Endothelial cell of umbilical vein (primary cell): ENCODE results near the gene LSMEM2. TPM values are rescaled to one million over a fixed set of nuclear protein-coding genes. Genes with fewer than 3 reads are reported as not detected.

Experiments
- BruUV-seq: library from RNA; stranded (reverse); fragments of 400-500 nt; replicated peaks from 2 replicates; lab custom pipeline; 2021; lab: Mats Ljungman, UMichigan
- CTCF ChIA-PET: fragments of 300-600, 350-600 bp; sonication (Branson Sonifier 250); formaldehyde crosslinking; loops from one replicate; lab custom pipeline; 2021; ENCODE audit warnings: antibody characterized with exemption, inconsistent platforms; lab: Charles Lee
- POLR2A ChIA-PET: fragments of 300-600, 350-600 bp; sonication (Branson Sonifier 250); formaldehyde crosslinking; loops from one replicate; lab custom pipeline; 2021; ENCODE audit warnings: antibody characterized with exemption, inconsistent platforms; lab: Charles Lee
- DNase-seq: peaks from one replicate; pipeline ENCODE4 v3.0.0-alpha.2; 2011; ENCODE audit warnings: low read depth, low spot score
- FAIRE-seq: peaks from 2 replicates; lab custom pipeline; 2011; peaks lifted over from hg19 to GRCh38; lab: Jason Lieb, UNC
- H2AFZ ChIP-seq: 2 replicates; pipeline ENCODE4 v1.6.0; 2012; ENCODE audit warnings: low read depth, low read length, control low read depth, inconsistent platforms
- H3K27ac ChIP-seq: 2 replicates; pipeline ENCODE4 v1.5.1; 2011; ENCODE audit warnings: low read depth, mild to moderate bottlenecking, control low read depth, low read length, moderate library complexity; ENCODE audit not compliant: insufficient read depth
- H3K27me3 ChIP-seq, 2 experiments: 2 replicates each; pipeline versions ENCODE4 v1.6.0 to v1.6.1; 2011; ENCODE audit warnings: low read length in 2 of 2, mixed read lengths in 1 of 2; ENCODE audit not compliant: control insufficient read depth in 2 of 2, insufficient read depth in 2 of 2
- H3K36me3 ChIP-seq, 2 experiments: 2 replicates in 1 of 2; 3 replicates in 1 of 2; pipeline ENCODE4 v1.5.1; 2011; ENCODE audit warnings: low read length in 2 of 2, mild to moderate bottlenecking in 1 of 2, moderate library complexity in 1 of 2; ENCODE audit not compliant: control insufficient read depth in 2 of 2, insufficient read depth in 2 of 2; ENCODE audit errors: extremely low read depth in 1 of 2
- H3K4me1 ChIP-seq: 3 replicates; pipeline ENCODE4 v1.5.1; 2011; ENCODE audit warnings: mild to moderate bottlenecking, low read length; ENCODE audit not compliant: control insufficient read depth, insufficient read depth; ENCODE audit errors: extremely low read depth
- H3K4me2 ChIP-seq: 2 replicates; pipeline ENCODE4 v1.6.1; 2011; ENCODE audit warnings: low read length, control low read depth, mixed read lengths; ENCODE audit not compliant: insufficient read depth
- H3K4me3 ChIP-seq, 3 experiments: fragments of 200-600 bp in 1 of 3; sonication (generic), shearing (Covaris generic) in 1 of 3; replicated peaks in 1 of 3; 2 replicates each; pipeline ENCODE4 v1.5.1; 2011 to 2016; ENCODE audit warnings: control low read depth in 3 of 3, low read length in 3 of 3, mild to moderate bottlenecking in 2 of 3, inconsistent platforms in 1 of 3, low read depth in 1 of 3, moderate library complexity in 1 of 3; ENCODE audit not compliant: insufficient read depth in 1 of 3
- H3K79me2 ChIP-seq: 2 replicates; pipeline ENCODE4 v1.6.0; 2012; ENCODE audit warnings: low read length, inconsistent platforms; ENCODE audit not compliant: control insufficient read depth, insufficient read depth
- H3K9ac ChIP-seq: replicated peaks from 2 replicates; pipeline ENCODE3; 2011; ENCODE audit warnings: low read length, control low read depth; ENCODE audit not compliant: insufficient read depth; ENCODE audit errors: extremely low read depth
- H3K9me1 ChIP-seq: replicated peaks from 3 replicates; pipeline ENCODE4 v1.6.0; 2011; ENCODE audit warnings: mild to moderate bottlenecking, low read length; ENCODE audit not compliant: control insufficient read depth, insufficient read depth; ENCODE audit errors: extremely low read depth
- H3K9me3 ChIP-seq: replicated peaks from 2 replicates; pipeline ENCODE4 v1.5.1; 2012; ENCODE audit warnings: low read length, inconsistent platforms; ENCODE audit not compliant: control insufficient read depth, insufficient read depth
- H4K20me1 ChIP-seq: replicated peaks from 2 replicates; pipeline ENCODE3; 2011; ENCODE audit warnings: mild to moderate bottlenecking, low read length; ENCODE audit not compliant: control insufficient read depth, insufficient read depth; ENCODE audit errors: extremely low read depth
- EZH2 ChIP-seq: IDR thresholded peaks from 2 replicates; pipeline ENCODE4 v1.6.1; 2012; ENCODE audit warnings: borderline replicate concordance, low read depth, mild to moderate bottlenecking, moderate library complexity, low read length, inconsistent platforms; ENCODE audit not compliant: severe bottlenecking
- FOS ChIP-seq: IDR thresholded peaks from 2 replicates; pipeline ENCODE4 v1.6.1; 2011; ENCODE audit warnings: mild to moderate bottlenecking, low read length, moderate library complexity, borderline replicate concordance; ENCODE audit not compliant: insufficient read depth
- GATA2 ChIP-seq: IDR thresholded peaks from 2 replicates; pipeline ENCODE4 v1.7.0; 2011; ENCODE audit warnings: low read depth, mild to moderate bottlenecking, moderate library complexity, mixed read lengths, low read length; ENCODE audit not compliant: insufficient read length, insufficient read depth
- JUN ChIP-seq: IDR thresholded peaks from 2 replicates; pipeline ENCODE4 v1.6.1; 2011; ENCODE audit warnings: borderline replicate concordance, low read depth; ENCODE audit not compliant: insufficient read length, insufficient read depth
- MYC ChIP-seq: IDR thresholded peaks from one replicate; pipeline ENCODE4 v1.6.1; 2011; ENCODE audit warnings: mild to moderate bottlenecking, low read depth, low read length
- POLR2A ChIP-seq: IDR thresholded peaks from 2 replicates; pipeline ENCODE4 v1.6.1; 2012; ENCODE audit warnings: low read depth, mild to moderate bottlenecking, control low read depth, low read length
- POLR2AphosphoS5 ChIP-seq: IDR thresholded peaks from 2 replicates; pipeline ENCODE4 v1.6.1; 2012; ENCODE audit warnings: low read depth, mild to moderate bottlenecking, control low read depth, low read length, moderate library complexity; ENCODE audit not compliant: insufficient read depth
- dilution Hi-C: fragments of 300-500 bp; cut with MboI; formaldehyde crosslinking; loops from one replicate; pipeline ENCODE4 v1.15.0; 2019; ENCODE audit warnings: low sequenced_read_pairs; ENCODE audit not compliant: extremely low pct_ligation_motif_present
- intact Hi-C: fragments of 100-400 bp; cut with micrococcal nuclease; formaldehyde crosslinking; loops from one replicate; pipeline ENCODE4 v1.10.0; 2022
- polyA plus RNA-seq, 4 experiments: library from polyadenylated mRNA; depleted of rRNA in 3 of 4; stranded (reverse) in 3 of 4; unstranded in 1 of 4; fragments of >200 nt; gene quantifications; 2 replicates each; pipeline versions ENCODE4 v1.2.1 to v1.2.3, GENCODE V29; 2011 to 2012; ENCODE audit warnings: missing spikeins in 1 of 4
- total RNA-seq: library from RNA; stranded (reverse); gene quantifications from 2 replicates; pipeline ENCODE4 v1.2.3, GENCODE V29; 2021
- TF ChIP-seq, protein P1 (sequence below): IDR thresholded peaks from 2 replicates; pipeline ENCODE4 v1.6.1; 2011; ENCODE audit not compliant: insufficient read depth, insufficient read length
- TF ChIP-seq, protein P2 (sequence below), 2 donors: IDR thresholded peaks; 1 replicate in 1 of 2; 2 replicates in 1 of 2; pipeline ENCODE4 v1.5.1; 2011; ENCODE audit warnings: low read length in 2 of 2, mild to moderate bottlenecking in 2 of 2, moderate library complexity in 2 of 2, control low read depth in 1 of 2, inconsistent platforms in 1 of 2, low read depth in 1 of 2; ENCODE audit not compliant: insufficient read depth in 1 of 2; ENCODE audit errors: extremely low read depth in 1 of 2

The LSMEM2 gene
- total and polyA plus RNA-seq, 2 donors (not counting 3 experiments of a cell fraction or from before 2014, with no cell fraction given): not detected

DNA sequence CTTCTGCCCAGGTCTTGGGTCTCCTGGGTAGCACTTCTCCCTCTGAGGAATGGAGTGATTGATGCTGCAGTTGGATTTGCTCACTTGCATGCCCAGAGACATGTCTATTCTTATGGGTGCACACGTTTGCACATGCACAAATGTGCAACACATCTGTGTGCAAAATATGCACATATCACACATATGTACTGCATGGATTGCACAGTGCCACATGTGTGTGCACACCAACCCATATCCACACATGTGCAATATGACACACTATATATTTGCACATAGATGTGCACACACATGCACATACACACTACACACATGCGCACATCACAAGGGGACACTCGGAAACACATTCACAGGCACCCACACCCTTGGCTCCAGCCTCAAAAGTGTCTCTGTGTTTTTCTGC lies 10.6 kb upstream of the LSMEM2 start:
- H3K27ac ChIP-seq: no peak overlapping the region
- no peaks in the 10 kb centered on the region for H3K9me3 ChIP-seq
- no peak overlapping the region for H3K4me2 ChIP-seq
- H2AFZ ChIP-seq: no peak overlapping the region
- H3K4me3 ChIP-seq: no peak overlapping the region
- H3K9me1 ChIP-seq: no peaks in the 10 kb centered on the region
- peaks cover 2% of the 10 kb centered on the region for H3K4me1 ChIP-seq
- ChIA-PET CTCF (interaction anchor here (0.9 to 3.0 kb wide), 2 partner anchors 41 to 74 kb away, joined by 3 to 26 read pairs; no protein-coding TSS in a partner anchor), POLR2A (no interaction called here)
- DNase-seq (no peak), FAIRE-seq (no peak)
- TF ChIP-seq POLR2A: no peak
- peak; percentile 29 for TF ChIP-seq EZH2
- H4K20me1 ChIP-seq: no peaks in the 10 kb centered on the region
- H3K27me3 ChIP-seq: peaks cover 5 to 6% of the 10 kb centered on the region in 2 experiments
- H3K9ac ChIP-seq: no peak overlapping the region
- no peaks in the 10 kb centered on the region for H3K36me3 ChIP-seq
- intact Hi-C loops (loop anchor here (10.0 kb wide), 1 partner anchor 143 kb away; no protein-coding TSS in a partner anchor), dilution Hi-C loops (no loop called here)
- no TSS peak for BruUV-seq
- H3K79me2 ChIP-seq: no peaks in the 10 kb centered on the region

DNA sequence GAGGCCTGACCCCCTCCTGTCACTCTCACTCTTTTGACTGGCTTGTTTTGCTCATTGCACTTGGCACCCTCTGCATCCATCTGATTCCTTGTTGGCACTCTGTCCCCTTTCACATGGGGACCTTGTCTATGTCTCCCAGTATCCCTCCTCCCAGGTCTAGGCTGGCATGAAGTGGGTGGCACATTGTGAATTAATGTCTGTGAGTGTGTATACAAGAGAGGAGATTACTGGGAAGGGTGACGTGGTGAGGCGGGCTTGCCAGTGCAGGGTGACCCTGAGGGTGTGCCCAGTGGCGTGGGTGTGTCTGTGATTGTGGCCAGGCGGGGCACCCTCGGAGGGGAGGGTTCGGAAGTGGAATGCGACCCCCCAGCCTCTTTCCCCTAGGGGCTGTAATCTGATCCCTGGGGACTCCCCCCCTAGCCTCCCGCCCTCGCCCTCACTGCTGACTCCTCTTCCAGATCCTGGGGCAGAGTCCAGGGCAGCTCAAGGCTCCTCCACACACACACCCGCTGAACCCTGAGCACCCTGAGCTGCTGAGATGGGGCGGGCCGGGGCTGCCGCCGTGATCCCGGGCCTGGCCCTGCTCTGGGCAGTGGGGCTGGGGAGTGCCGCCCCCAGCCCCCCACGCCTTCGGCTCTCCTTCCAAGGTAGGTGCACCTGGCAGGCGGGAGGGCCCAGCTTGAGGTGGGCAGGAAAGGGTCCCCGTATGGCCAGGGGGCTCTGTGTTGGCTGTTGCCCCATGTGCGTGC lies 10.0 kb upstream of the LSMEM2 start, which contains the start of gene SEMA3B:
TSS of gene SEMA3B (plus strand) at position 445 of the 749 bp plus-strand sequence. CDS start at position 539, 94 bp downstream.
- Histone ChIP-seq H4K20me1 (no peaks in the 10 kb centered on the region), H3K27me3 (peaks cover 6% of the 10 kb centered on the region in 2 experiments), H3K36me3 (no peaks in the 10 kb centered on the region), H3K9me1 (no peaks in the 10 kb centered on the region), H2AFZ (no peak within 1 kb of the TSS), H3K4me2 (no peak within 1 kb of the TSS), H3K4me1 (peaks cover 2% of the 10 kb centered on the region), H3K4me3 (no peak within 1 kb of the TSS), H3K79me2 (no peaks in the 10 kb centered on the region), H3K9me3 (no peaks in the 10 kb centered on the region), H3K27ac (no peak within 1 kb of the TSS), H3K9ac (no peak within 1 kb of the TSS)
- DNase-seq (no peak), FAIRE-seq (no peak)
- intact Hi-C loops: loop anchor here (10.0 kb wide), 1 partner anchor 144 kb away; no protein-coding TSS in a partner anchor
- TF ChIP-seq FOS: no peak
- TF ChIP-seq, protein P1, sequence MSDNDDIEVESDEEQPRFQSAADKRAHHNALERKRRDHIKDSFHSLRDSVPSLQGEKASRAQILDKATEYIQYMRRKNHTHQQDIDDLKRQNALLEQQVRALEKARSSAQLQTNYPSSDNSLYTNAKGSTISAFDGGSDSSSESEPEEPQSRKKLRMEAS: no peak
- no peak for TF ChIP-seq JUN
- no peak for TF ChIP-seq MYC
- TF ChIP-seq POLR2AphosphoS5: no peak
- TF ChIP-seq, protein P2, sequence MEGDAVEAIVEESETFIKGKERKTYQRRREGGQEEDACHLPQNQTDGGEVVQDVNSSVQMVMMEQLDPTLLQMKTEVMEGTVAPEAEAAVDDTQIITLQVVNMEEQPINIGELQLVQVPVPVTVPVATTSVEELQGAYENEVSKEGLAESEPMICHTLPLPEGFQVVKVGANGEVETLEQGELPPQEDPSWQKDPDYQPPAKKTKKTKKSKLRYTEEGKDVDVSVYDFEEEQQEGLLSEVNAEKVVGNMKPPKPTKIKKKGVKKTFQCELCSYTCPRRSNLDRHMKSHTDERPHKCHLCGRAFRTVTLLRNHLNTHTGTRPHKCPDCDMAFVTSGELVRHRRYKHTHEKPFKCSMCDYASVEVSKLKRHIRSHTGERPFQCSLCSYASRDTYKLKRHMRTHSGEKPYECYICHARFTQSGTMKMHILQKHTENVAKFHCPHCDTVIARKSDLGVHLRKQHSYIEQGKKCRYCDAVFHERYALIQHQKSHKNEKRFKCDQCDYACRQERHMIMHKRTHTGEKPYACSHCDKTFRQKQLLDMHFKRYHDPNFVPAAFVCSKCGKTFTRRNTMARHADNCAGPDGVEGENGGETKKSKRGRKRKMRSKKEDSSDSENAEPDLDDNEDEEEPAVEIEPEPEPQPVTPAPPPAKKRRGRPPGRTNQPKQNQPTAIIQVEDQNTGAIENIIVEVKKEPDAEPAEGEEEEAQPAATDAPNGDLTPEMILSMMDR (IDR thresholded peaks at IDR 0.05; ENCODE audit: extremely low read depth in 1 of 2, insufficient read depth in 1 of 2, low read depth in 1 of 2, low read length in 2 of 2): no peak
- no peak for TF ChIP-seq EZH2
- TF ChIP-seq POLR2A: no peak
- no peak for TF ChIP-seq GATA2
- dilution Hi-C loops: no loop called here
- no TSS peak for BruUV-seq
- POLR2A ChIA-PET: interaction anchor here (1.6 kb wide), 1 partner anchor 23 kb away, joined by 3 read pairs; no protein-coding TSS in a partner anchor
- CTCF ChIA-PET: interaction anchor here (1.0 to 3.7 kb wide), 5 partner anchors 9 to 74 kb away, joined by 3 to 26 read pairs (median 5); no protein-coding TSS in a partner anchor
